GM23248 (cell line): Measurements from ENCODE around the gene ALDH7A1.

Experiments used
- EZH2 ChIP-seq: fragments of 200-600 bp; sonication (generic); IDR thresholded peaks from 2 replicates; pipeline ENCODE4 v1.6.1; 2018; ENCODE audit warnings: antibody characterized with exemption, mild to moderate bottlenecking; ENCODE audit not compliant: insufficient read depth, poor library complexity, severe bottlenecking
- EZH2phosphoT487 ChIP-seq: fragments of 200-600 bp; sonication (generic); IDR thresholded peaks from 2 replicates; pipeline ENCODE4 v1.6.1; 2018; ENCODE audit warnings: antibody characterized with exemption, moderate library complexity, mild to moderate bottlenecking, low read depth; ENCODE audit not compliant: insufficient read depth

GRCh38 chr5:126543009-126543408, 52.0 kb downstream of the ALDH7A1 start:
- TF ChIP-seq EZH2phosphoT487 (no peak), EZH2 (no peak)
